ENCODE results near the gene VASN.
A peak's percentile ranks its signal among the peaks of the same experiment; 100 is the strongest.

VASN gene

DNA sequence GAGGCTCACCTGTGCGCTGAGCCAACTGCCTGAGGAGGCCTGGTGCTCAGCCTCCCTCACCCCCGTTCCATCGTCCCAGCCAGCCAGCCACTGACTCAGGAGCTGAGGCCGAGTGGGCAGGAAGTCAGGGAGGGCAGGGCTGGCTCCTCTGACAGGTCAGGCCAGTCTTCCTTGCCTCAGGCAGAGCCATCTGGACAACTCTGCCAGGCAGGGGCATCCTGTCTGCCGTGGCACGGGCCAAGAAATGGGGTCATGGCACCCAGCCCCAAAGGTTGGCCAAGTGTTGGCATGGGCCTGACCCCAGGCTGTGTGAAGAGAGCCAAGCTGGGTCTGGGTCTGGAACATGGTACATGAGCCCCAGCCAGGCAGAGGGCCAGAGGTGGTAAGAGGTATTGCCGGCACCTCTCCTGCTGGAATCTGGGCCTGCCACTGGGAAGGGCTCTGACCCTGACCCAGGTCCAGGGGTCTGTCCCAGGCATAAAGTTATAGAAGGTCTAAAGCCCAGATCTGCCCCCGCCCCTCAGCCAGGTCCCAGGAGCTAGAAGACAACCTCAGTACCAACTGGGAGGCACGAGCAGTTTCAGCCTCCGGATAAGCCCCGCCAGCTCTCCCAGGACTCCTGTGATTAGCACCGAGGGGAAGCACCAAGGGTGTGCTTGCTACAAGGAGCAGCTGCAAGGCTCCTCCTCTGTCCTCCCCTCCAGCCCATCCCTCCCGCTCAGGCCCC, 2.5 kb upstream of the VASN start:
- no peak for DNase-seq (ENCODE audit: low spot score in 2 of 2)
- H3K4me3 Mint-ChIP-seq, result no peak overlapping the region
- no peaks in the 10 kb centered on the region for H3K27me3 Mint-ChIP-seq
- H3K27ac Mint-ChIP-seq, result no peak overlapping the region
- peaks cover 8% of the 10 kb centered on the region for H3K36me3 Mint-ChIP-seq
- H3K9me3 Mint-ChIP-seq, result no peaks in the 10 kb centered on the region
- peaks cover 36% of the 10 kb centered on the region for H3K4me1 Mint-ChIP-seq
- ATAC-seq (ENCODE audit: low read depth), result no peak

GRCh38 chr16:4370151-4370550, 1.5 kb upstream of the VASN start:
- H3K4me3 Mint-ChIP-seq, result no peak overlapping the region
- peak overlapping the region; percentile 18 for H3K27ac Mint-ChIP-seq
- peaks cover 9% of the 10 kb centered on the region for H3K36me3 Mint-ChIP-seq
- H3K9me3 Mint-ChIP-seq, result no peaks in the 10 kb centered on the region
- DNase-seq (ENCODE audit: low spot score in 2 of 2), result no peak
- ATAC-seq (ENCODE audit: low read depth), result no peak
- peaks cover 28% of the 10 kb centered on the region for H3K4me1 Mint-ChIP-seq
- H3K27me3 Mint-ChIP-seq, result no peaks in the 10 kb centered on the region

DNA sequence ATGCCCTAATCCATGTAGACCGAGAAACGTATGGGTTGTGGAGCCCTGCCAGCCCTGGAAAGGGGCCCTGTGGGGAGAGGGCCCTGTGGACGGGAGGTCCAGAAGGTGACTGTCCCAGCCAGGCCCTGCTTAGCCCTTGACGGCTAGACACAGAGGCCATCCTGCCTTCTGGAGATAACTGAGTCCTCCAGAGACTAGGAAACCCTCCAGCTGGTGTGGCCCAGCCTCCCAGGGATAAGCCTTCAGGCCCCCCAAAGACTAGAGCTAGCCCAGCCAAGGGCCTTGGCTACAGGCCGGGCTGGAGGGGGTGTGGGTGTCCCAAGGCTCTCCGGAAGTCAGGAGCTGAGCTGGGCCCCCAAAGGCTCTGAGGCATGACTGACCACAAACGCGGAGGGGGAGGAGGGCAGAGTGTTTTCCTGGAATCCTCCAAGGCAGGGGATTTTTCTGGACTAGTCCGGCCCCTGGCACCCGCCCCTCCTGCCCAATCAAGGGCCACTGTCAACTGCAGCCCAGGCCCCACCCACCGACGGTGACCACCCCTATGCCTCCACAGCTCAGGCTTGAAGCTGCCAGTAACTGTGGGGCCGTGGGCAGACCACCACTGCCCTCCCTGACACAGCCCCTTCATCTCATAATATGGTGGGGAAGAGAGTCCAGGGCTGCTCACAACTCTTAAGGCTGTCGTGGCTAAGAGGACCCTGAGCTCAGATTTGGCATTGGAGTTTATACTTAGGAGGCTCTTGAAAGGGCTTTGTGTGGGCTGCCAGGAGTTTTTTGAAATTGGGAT, 885 bp upstream of the VASN start:
- DNase-seq (ENCODE audit: low spot score in 2 of 2) (no peak), ATAC-seq (ENCODE audit: low read depth) (no peak)
- Mint-ChIP-seq H3K4me1 (peaks cover 24% of the 10 kb centered on the region), H3K27me3 (no peaks in the 10 kb centered on the region), H3K27ac (no peak overlapping the region), H3K4me3 (no peak overlapping the region), H3K9me3 (no peaks in the 10 kb centered on the region), H3K36me3 (peaks cover 10% of the 10 kb centered on the region)

- DNase-seq (ENCODE audit: low spot score in 2 of 2), result no peak
- no peaks in the 10 kb centered on the region for H3K9me3 Mint-ChIP-seq
- no peak overlapping the region for H3K27ac Mint-ChIP-seq
Observed at GRCh38 chr16:4372001-4372577, 441 bp downstream of the VASN start.

DNA sequence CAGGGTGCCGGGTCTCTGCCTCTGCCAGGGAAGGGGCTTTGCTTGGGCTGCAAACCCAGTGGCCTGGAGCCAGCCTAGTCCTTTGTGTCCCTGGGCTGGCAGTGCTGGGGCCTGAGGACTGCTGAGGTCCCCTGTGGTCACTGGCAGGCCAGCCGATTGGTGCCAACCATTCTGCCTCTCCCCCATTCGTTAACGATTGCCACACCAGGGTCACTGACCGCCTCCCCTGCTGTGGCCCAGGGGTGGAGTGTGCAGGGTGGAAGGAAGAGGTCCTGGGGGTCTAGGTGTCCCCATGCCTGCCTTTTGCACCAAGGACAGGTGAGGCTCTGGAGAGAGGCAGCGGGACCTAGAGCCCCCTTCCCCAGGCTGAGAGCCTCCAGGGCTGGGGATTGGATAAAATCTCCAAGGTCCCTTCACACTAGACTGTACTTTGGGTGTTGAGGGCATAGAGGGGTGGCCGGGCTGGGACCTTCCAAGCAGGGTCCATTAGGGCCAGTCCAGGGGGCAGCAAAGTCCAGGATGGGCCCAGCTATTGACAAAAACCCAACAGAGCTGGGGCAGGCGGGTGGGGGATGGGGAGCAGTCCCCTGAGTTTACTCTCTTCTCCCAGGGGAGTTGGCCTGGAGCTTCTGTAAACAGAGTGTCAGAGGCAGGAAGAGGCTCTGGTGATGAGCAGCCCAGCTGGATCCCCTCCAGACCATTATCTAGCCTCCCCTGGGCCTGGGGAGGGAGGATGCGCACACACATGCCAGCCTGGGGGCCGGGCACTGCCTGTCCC, 1.1 kb downstream of the VASN start:
- Mint-ChIP-seq H3K36me3 (peaks cover 7% of the 10 kb centered on the region), H3K4me1 (peaks cover 13% of the 10 kb centered on the region), H3K27me3 (no peaks in the 10 kb centered on the region), H3K27ac (no peak overlapping the region), H3K9me3 (no peaks in the 10 kb centered on the region), H3K4me3 (peak overlapping the region; percentile 75)
- peak in 1 of 2 donors; percentile 43 for DNase-seq (ENCODE audit: low spot score in 2 of 2)
- peak; percentile 59 for ATAC-seq (ENCODE audit: low read depth)

More at GRCh38 chr16:4372001-4372577, 441 bp downstream of the VASN start:
- Mint-ChIP-seq H3K27me3 (no peaks in the 10 kb centered on the region), H3K4me3 (peak overlapping the region; percentile 75), H3K36me3 (peaks cover 12% of the 10 kb centered on the region), H3K4me1 (peaks cover 18% of the 10 kb centered on the region)
- peak; percentile 59 for ATAC-seq (ENCODE audit: low read depth)

DNA sequence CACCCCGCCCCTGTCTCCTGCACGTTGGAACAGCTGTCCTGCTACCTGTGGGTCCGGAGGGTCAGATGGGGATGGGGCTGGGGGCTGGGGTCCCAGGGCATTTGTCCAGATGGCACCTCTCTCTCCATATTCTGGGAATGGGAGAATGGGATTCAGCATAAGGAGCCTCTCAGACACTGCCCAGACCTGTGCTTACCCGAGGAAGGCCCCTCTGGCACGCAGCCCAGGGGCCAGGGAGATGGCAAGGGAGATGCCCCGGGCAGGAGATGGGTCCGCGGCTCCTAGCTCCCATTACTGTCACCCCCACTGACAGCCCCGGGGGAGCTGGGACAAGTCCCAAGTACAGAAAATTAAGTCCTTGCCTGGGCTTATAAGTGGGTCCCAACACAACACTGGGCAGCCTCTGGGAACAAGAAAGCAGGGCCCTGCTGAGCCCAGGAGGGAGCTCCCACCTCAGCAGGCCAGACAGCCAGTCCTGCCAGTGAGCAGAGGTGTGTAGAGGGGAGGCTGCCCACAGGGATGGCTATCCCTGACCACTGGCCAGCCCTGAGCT, 1.8 kb downstream of the VASN start:
- no peak for DNase-seq (ENCODE audit: low spot score in 2 of 2)
- peaks cover 13% of the 10 kb centered on the region for H3K4me1 Mint-ChIP-seq
- H3K27ac Mint-ChIP-seq, result no peak overlapping the region
- H3K4me3 Mint-ChIP-seq, result no peak overlapping the region
- H3K36me3 Mint-ChIP-seq, result peaks cover 7% of the 10 kb centered on the region
- no peaks in the 10 kb centered on the region for H3K9me3 Mint-ChIP-seq
- no peak for ATAC-seq (ENCODE audit: low read depth)
- H3K27me3 Mint-ChIP-seq, result no peaks in the 10 kb centered on the region

GRCh38 chr16:4373909-4374742, 2.5 kb downstream of the VASN start:
- DNase-seq (ENCODE audit: low spot score in 2 of 2) (no peak), ATAC-seq (ENCODE audit: low read depth) (no peak)
- Mint-ChIP-seq H3K36me3 (peaks cover 7% of the 10 kb centered on the region), H3K27me3 (no peaks in the 10 kb centered on the region), H3K4me1 (peaks cover 13% of the 10 kb centered on the region), H3K9me3 (no peaks in the 10 kb centered on the region), H3K4me3 (no peak overlapping the region), H3K27ac (no peak overlapping the region)

- Mint-ChIP-seq H3K9me3 (no peaks in the 10 kb centered on the region), H3K36me3 (peaks cover 10% of the 10 kb centered on the region), H3K4me1 (peaks cover 13% of the 10 kb centered on the region), H3K27ac (no peak overlapping the region), H3K27me3 (no peaks in the 10 kb centered on the region), H3K4me3 (no peak overlapping the region)
- ATAC-seq (ENCODE audit: low read depth), result no peak
- no peak for DNase-seq (ENCODE audit: low spot score in 2 of 2)
Observed at GRCh38 chr16:4375717-4376116, 4.1 kb downstream of the VASN start.

DNA sequence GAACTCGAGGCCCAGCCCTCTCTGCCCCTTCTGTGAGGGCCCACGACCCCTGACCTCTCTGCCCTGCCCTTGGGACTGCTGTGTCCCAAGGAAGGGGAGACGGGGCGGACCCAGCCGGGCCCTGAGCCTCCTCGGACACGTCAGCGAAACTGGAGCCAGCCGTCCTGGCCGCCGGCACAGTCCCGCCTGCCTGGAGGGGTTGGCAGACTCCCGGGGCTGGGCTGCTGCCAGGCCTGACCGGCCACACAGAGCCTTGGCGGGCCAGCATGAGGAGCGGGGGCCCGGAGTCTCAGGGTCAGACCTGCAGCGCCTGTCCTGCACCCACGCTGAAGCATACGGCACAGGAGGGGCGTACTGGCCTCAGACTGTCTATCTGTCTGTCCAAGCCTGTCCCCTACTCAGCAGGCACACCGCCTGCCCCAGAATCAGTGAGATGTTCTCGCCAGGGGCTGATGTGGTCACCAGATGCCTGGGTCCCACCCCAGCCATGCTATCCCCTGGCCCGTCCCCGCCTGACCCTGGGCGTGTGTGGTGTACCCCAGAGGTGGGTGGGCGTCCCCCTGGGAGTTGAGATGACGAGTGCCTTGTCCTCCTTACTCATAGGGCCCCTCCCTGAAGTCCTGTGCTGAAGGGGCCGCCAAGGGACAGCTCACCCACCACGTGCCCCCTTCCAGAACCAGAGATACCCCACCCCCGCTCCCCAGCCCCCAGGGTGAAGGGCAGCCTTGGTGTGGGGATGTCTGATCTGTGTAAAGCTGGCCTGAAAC, 4.7 kb downstream of the VASN start:
- no peak overlapping the region for H3K4me3 Mint-ChIP-seq
- peaks cover 13% of the 10 kb centered on the region for H3K4me1 Mint-ChIP-seq
- DNase-seq (ENCODE audit: low spot score in 2 of 2) (no peak), ATAC-seq (ENCODE audit: low read depth) (no peak)
- no peak overlapping the region for H3K27ac Mint-ChIP-seq
- H3K9me3 Mint-ChIP-seq, result no peaks in the 10 kb centered on the region
- no peaks in the 10 kb centered on the region for H3K27me3 Mint-ChIP-seq
- H3K36me3 Mint-ChIP-seq, result peaks cover 10% of the 10 kb centered on the region

DNA sequence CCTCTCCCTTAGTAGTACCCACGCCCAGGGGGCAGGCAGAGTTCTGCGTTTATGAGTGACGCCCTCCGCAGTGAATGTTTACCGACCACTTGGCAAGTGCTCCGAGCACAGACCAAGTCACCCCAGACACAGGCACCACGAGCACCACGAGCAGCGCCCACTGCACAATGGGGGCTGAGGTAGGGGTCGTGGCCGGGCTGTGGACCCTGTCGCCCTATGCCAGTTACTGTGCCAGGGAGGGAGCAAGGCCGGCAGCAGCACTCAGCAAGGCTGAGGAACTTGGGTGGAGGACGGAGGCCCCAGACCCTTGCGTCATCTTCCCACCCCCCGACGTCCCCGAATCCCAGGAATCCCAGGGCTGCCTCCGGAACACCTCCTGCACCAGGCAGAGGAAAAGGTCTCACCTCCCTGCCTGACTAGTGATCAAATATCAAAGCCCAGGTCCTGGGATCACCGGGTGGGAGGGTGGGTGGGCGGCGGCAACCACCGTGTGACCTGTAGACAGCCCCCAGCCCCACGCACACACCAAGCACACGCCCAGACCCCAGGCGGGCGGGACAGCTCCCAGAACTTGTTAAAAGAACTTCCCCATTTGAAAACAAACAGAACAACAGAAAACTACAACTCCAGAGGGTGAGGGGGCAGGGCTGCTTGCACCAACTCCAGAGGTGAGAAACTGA, 5.4 kb downstream of the VASN start:
- Mint-ChIP-seq H3K4me3 (no peak overlapping the region), H3K9me3 (no peaks in the 10 kb centered on the region), H3K36me3 (peaks cover 12% of the 10 kb centered on the region), H3K4me1 (peaks cover 13% of the 10 kb centered on the region), H3K27ac (no peak overlapping the region), H3K27me3 (no peaks in the 10 kb centered on the region)
- ATAC-seq (ENCODE audit: low read depth) (no peak), DNase-seq (ENCODE audit: low spot score in 2 of 2) (no peak)

DNA sequence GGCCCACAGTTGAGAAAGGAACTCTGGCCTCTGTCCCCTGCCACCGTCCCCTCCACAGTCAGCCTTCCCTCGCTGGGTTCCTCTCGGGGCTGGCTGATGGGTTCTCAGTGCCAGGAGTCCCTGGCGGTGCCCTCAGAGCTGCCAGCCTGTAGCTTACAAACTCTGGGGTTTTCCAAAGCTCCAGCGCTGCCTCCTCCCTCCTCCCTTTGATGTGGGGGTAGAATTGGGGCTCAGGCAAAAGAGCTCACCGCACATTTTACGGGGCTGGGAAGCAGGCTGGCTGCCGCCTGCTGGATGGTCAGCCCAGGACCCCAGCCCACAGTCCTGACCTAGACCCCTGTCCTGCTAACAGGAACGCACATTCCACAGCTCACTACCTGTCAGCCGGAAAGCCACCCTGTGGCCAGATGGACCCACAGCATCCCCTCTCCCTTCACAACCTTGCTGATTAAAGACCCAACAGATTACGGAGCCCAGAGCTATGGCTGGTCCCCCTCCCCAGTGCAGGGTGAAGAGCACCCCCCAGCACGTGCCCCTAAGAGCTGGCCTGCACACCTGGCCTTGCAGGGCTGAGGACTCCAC, 6.0 kb downstream of the VASN start:
- ATAC-seq (ENCODE audit: low read depth), result no peak
- DNase-seq (ENCODE audit: low spot score in 2 of 2), result no peak
- Mint-ChIP-seq H3K27me3 (no peaks in the 10 kb centered on the region), H3K4me3 (no peak overlapping the region), H3K36me3 (peaks cover 13% of the 10 kb centered on the region), H3K4me1 (peaks cover 10% of the 10 kb centered on the region), H3K27ac (peak overlapping the region; percentile 51), H3K9me3 (no peaks in the 10 kb centered on the region)

- H3K4me3 Mint-ChIP-seq, result no peak overlapping the region
- H3K4me1 Mint-ChIP-seq, result peaks cover 5% of the 10 kb centered on the region
- ATAC-seq (ENCODE audit: low read depth) (no peak), DNase-seq (ENCODE audit: low spot score in 2 of 2) (no peak)
- H3K9me3 Mint-ChIP-seq, result no peaks in the 10 kb centered on the region
- peak overlapping the region; percentile 51 for H3K27ac Mint-ChIP-seq
- no peaks in the 10 kb centered on the region for H3K27me3 Mint-ChIP-seq
- H3K36me3 Mint-ChIP-seq, result peaks cover 18% of the 10 kb centered on the region
Observed at GRCh38 chr16:4378161-4378666, 6.6 kb downstream of the VASN start.

Measured in memory B cell (primary cell).